Spleen (tissue), 11 donors: ENCODE measurements around the gene TAF10. TPM values are rescaled to one million over a fixed set of nuclear protein-coding genes. Genes with fewer than 3 reads are reported as not detected.
A peak's percentile ranks its signal among the peaks of the same experiment; 100 is the strongest.

Experiments
- DNase-seq: peaks from one replicate; pipeline ENCODE4 v3.0.0-alpha.2; 2020
- H3K27ac ChIP-seq, 8 donors: fragments of 200-600 bp; sonication (generic) in 7 of 8; 1 replicate in 4 of 8; 2 replicates in 4 of 8; pipeline versions ENCODE4 v1.5.0 to v1.8.0; 2016 to 2021; ENCODE audit warnings: inconsistent platforms in 4 of 8, mild to moderate bottlenecking in 4 of 8, moderate library complexity in 1 of 8
- H3K27me3 ChIP-seq, 7 donors: fragments of 200-600 bp; sonication (generic) in 6 of 7; replicated peaks in 1 of 7; 1 replicate in 4 of 7; 2 replicates in 3 of 7; pipeline versions ENCODE4 v1.5.0 to v1.8.0; 2016 to 2021; ENCODE audit warnings: inconsistent platforms in 3 of 7, mild to moderate bottlenecking in 1 of 7
- H3K36me3 ChIP-seq, 6 donors: fragments of 200-600 bp; sonication (generic) in 5 of 6; 1 replicate in 4 of 6; 2 replicates in 2 of 6; pipeline versions ENCODE4 v1.5.0 to v1.8.0; 2016 to 2021; ENCODE audit warnings: inconsistent platforms in 2 of 6
- H3K4me1 ChIP-seq, 6 donors: fragments of 200-600 bp; sonication (generic) in 5 of 6; 1 replicate in 3 of 6; 2 replicates in 3 of 6; pipeline versions ENCODE4 v1.5.0 to v1.8.0; 2016 to 2021; ENCODE audit warnings: inconsistent platforms in 3 of 6
- H3K4me3 ChIP-seq, 8 donors: fragments of 200-600 bp; sonication (generic) in 7 of 8; 1 replicate in 4 of 8; 2 replicates in 4 of 8; pipeline versions ENCODE4 v1.5.0 to v1.8.0; 2016 to 2021; ENCODE audit warnings: inconsistent platforms in 4 of 8, mild to moderate bottlenecking in 4 of 8, moderate library complexity in 2 of 8
- H3K9me3 ChIP-seq, 8 donors: fragments of 200-600 bp; sonication (generic) in 7 of 8; 1 replicate in 4 of 8; 2 replicates in 4 of 8; pipeline versions ENCODE4 v1.5.0 to v1.8.0; 2016 to 2021; ENCODE audit warnings: inconsistent platforms in 4 of 8
- POLR2A ChIP-seq, 3 donors: fragments of 450-650 bp; IDR thresholded peaks; one replicate each; pipeline ENCODE4 v1.5.1; 2017; ENCODE audit warnings: antibody characterized with exemption in 3 of 3, mild to moderate bottlenecking in 1 of 3
- POLR2AphosphoS5 ChIP-seq, 3 donors: sonication (generic); formaldehyde crosslinking; IDR thresholded peaks; one replicate each; pipeline ENCODE4 v1.5.1; 2017; ENCODE audit warnings: antibody characterized with exemption in 3 of 3
- WGBS, 5 donors: extraction: QIAGEN DNeasy Blood & Tissue Kit in 3 of 5; methylation state at CpG; one replicate each; pipeline versions ENCODE4 v1.1.5 to v1.1.7; 2013 to 2018; 5-methylcytosine and 5-hydroxymethylcytosine counted together
- intact Hi-C: fragments of 100-400 bp; cut with DNase I; formaldehyde crosslinking; loops from one replicate; pipeline ENCODE4 v1.15.0; 2023; ENCODE audit warnings: low total_unique reads
- polyA plus RNA-seq, 3 donors: library from polyadenylated mRNA; stranded (reverse); fragments of 200-250 nt; gene quantifications; one replicate each; pipeline ENCODE4 v1.2.1, GENCODE V29; 2013
- total RNA-seq, 7 donors: library from RNA; depleted of rRNA in 3 of 7; stranded (reverse); fragments of >200 nt in 3 of 7; fragmentation: NEBNext Ultra II Directional in 4 of 7; extraction: Animal tissue kit (Norgen Biotek cat#: 25700) in 4 of 7; gene quantifications; one replicate each; pipeline versions ENCODE4 v1.1.0 to v1.2.1, GENCODE V29; 2016 to 2021
- TF ChIP-seq, protein P1 (sequence below), 11 experiments: fragments of 200-600 bp in 7 of 11; fragments of 450-650 bp in 4 of 11; sonication (generic) in 4 of 11; IDR thresholded peaks in 8 of 11; conservative IDR thresholded peaks in 3 of 11; 1 replicate in 7 of 11; 2 replicates in 4 of 11; pipeline versions ENCODE4 v1.4.0 to v1.8.0; 2016 to 2021; ENCODE audit warnings: antibody characterized with exemption in 11 of 11, inconsistent platforms in 4 of 11, mild to moderate bottlenecking in 1 of 11
- donor health status: healthy with polysubstance abuse.
- donor health status: DM: no; HTN: no; CAD: no; lungs with moderate emphysema.
- donor health status: DM: no; HTN: no; CAD: no.
- donor health status: Bipolar disorder and iron deficiency.
- donor health status: healthy.
- donor health status: DM: no; HTN: no; CAD: no.
- donor health status: DM: yes; HTN: yes; CAD: no.

TAF10 gene
- total and polyA plus RNA-seq, 10 donors: 103 to 159 (median 144) TPM

DNA sequence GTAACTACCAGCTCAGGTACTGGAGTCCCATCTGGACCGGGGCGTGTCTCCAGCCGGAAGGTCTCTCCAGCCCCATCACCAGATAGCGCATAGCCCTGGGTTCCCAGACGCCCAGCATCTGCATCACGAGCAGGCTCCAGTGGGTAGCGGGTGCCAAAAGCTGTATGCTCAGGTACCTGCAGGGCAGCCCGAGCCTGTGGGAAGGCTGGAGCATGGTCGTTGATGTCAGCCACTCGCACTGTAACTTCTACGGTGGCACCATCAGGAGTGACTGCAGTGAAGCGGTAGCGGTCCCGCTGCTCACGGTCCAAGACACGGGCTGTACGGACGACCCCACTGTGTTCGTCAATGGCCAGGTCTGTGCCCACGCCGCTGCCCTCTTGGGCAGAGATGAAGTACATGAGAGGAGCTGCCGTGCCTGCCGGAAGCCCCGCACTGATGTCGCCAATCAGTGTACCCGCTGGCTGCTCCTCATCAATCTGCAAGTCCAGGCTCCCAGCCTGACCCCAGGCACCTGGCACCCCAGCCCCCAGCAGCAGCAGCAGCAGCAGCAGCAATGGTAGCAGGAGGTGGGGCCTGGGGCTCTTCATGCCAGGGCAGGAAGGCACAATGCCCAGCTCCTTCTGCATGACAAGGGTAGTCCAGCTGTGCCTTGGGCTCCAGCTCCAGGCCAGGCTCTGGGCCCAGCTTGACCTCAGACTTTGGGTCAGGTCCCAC lies 29.1 kb upstream of the TAF10 start:
- no peaks in the 10 kb centered on the region for H3K9me3 ChIP-seq
- no peak overlapping the region for H3K4me3 ChIP-seq
- TF ChIP-seq POLR2A (IDR thresholded peaks at IDR 0.05) (no peak), POLR2AphosphoS5 (IDR thresholded peaks at IDR 0.05) (no peak)
- TF ChIP-seq, protein P1, sequence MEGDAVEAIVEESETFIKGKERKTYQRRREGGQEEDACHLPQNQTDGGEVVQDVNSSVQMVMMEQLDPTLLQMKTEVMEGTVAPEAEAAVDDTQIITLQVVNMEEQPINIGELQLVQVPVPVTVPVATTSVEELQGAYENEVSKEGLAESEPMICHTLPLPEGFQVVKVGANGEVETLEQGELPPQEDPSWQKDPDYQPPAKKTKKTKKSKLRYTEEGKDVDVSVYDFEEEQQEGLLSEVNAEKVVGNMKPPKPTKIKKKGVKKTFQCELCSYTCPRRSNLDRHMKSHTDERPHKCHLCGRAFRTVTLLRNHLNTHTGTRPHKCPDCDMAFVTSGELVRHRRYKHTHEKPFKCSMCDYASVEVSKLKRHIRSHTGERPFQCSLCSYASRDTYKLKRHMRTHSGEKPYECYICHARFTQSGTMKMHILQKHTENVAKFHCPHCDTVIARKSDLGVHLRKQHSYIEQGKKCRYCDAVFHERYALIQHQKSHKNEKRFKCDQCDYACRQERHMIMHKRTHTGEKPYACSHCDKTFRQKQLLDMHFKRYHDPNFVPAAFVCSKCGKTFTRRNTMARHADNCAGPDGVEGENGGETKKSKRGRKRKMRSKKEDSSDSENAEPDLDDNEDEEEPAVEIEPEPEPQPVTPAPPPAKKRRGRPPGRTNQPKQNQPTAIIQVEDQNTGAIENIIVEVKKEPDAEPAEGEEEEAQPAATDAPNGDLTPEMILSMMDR (IDR thresholded peaks at IDR 0.05 in 8 of 11, conservative IDR thresholded peaks at IDR 0.05 in 3 of 11): no peak
- no peak overlapping the region for H3K27ac ChIP-seq
- H3K4me1 ChIP-seq: peaks cover 26 to 63% (median 45%) of the 10 kb centered on the region in 6 donors
- no peak for DNase-seq
- H3K36me3 ChIP-seq: peaks cover 0 to 19% (median 9%) of the 10 kb centered on the region in 6 donors
- intact Hi-C loops: no loop called here
- no peaks in the 10 kb centered on the region for H3K27me3 ChIP-seq
- WGBS, 5 donors: 93 to 97% (median 95%) methylated on average over 6 to 26 of the region's 26 CpGs

DNA sequence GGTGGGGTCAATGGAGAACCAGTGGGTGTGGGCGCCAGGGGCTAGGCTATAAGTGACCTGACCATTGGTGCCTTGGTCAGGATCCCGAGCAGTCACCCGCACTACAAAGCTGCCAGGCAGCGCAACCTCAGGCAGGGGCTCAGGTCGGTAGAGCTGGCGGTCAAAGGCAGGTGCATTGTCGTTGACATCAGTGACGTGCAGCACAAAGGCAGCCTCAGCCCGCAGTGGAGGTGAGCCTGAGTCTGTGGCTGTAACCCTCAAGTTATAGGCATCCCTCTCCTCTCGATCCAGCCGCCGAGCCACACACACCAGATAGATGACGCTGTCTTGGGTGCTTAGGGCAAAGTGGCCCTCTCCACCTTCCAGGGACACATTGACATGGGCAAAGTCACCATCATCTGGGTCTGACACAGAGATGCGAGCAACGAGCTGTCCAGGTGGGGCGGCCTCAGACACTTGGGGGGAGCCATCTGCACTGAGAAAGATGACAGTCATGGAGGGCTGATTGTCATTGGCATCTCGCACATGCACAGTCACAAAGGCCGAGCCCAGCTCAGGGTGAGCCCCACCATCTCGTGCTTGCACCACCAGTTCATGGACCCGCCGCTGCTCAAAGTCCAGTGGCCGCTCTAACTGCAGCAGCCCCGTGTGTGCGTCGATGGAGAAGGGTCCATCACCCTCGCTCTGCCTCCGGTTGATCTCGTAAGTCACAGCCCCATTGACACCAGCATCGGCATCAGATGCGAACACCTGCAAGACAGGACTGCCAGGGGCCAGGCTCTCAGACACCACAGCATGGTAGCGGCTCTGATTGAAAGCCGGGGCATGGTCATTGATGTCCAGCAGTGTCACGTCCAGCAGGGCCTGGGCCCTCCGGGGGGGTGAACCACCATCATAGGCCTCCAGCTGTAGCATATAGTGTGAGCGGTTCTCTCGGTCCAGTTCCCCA lies 28.3 kb upstream of the TAF10 start:
- Histone ChIP-seq H3K27ac (no peak overlapping the region), H3K9me3 (no peaks in the 10 kb centered on the region), H3K27me3 (no peaks in the 10 kb centered on the region), H3K36me3 (peaks cover 0 to 19% (median 9%) of the 10 kb centered on the region in 6 donors), H3K4me1 (peaks cover 27 to 63% (median 45%) of the 10 kb centered on the region in 6 donors), H3K4me3 (no peak overlapping the region)
- intact Hi-C loops: no loop called here
- TF ChIP-seq POLR2A (IDR thresholded peaks at IDR 0.05): no peak
- no peak for TF ChIP-seq POLR2AphosphoS5 (IDR thresholded peaks at IDR 0.05)
- TF ChIP-seq, protein P1 (IDR thresholded peaks at IDR 0.05 in 8 of 11, conservative IDR thresholded peaks at IDR 0.05 in 3 of 11): no peak
- no peak for DNase-seq
- 93 to 98% (median 96%) methylated on average over 27 to 36 of the region's 36 CpGs for WGBS, 5 donors

DNA sequence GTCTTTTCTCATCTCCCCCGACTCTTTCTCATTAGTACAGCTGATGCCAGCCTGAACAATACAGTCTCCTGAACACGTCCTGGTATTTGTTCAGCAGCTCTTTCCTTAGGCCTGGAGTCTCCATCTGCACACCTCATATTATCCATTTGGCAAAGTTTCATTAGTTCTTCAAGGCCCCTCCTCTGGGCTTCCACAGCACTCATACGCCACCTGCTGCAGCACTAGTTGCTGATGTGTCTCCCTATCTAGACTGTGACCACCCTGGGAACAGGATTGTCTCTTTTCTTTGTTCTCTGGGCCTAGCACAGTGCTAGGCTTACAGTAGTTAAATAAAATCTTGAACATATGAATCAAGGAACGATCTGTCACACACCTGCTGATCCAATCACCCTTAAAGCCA lies 26.4 kb upstream of the TAF10 start:
- TF ChIP-seq POLR2A (IDR thresholded peaks at IDR 0.05) (no peak), POLR2AphosphoS5 (IDR thresholded peaks at IDR 0.05) (no peak)
- TF ChIP-seq, protein P1 (IDR thresholded peaks at IDR 0.05 in 8 of 11, conservative IDR thresholded peaks at IDR 0.05 in 3 of 11): no peak
- H3K27me3 ChIP-seq: no peaks in the 10 kb centered on the region
- WGBS, 5 donors: 75 to 88% (median 83%) methylated on average over 4 of the region's 4 CpGs
- H3K4me3 ChIP-seq: no peak overlapping the region
- peak overlapping the region in 3 of 8 donors; percentile 13 to 80 (median 21) for H3K27ac ChIP-seq
- no peak for DNase-seq
- H3K36me3 ChIP-seq: peaks cover 0 to 19% (median 9%) of the 10 kb centered on the region in 6 donors
- no peaks in the 10 kb centered on the region for H3K9me3 ChIP-seq
- H3K4me1 ChIP-seq: peaks cover 39 to 71% (median 60%) of the 10 kb centered on the region in 6 donors
- intact Hi-C loops: no loop called here
